Cardiac muscle cell (in vitro differentiated cells and primary cell): ENCODE measurements around the gene PTPRM. TPM values are rescaled to one million over a fixed set of nuclear protein-coding genes. Genes with fewer than 3 reads are reported as not detected.

Source experiments
- DNase-seq, 2 donors: peaks; one replicate each; pipeline versions ENCODE4 v3.0.0 to v3.0.0-alpha.2; 2010 to 2017; ENCODE audit warnings: low read depth in 1 of 2, low spot score in 1 of 2
- H3K27ac ChIP-seq: fragments of 200-600 bp; sonication (generic); 2 replicates; pipeline ENCODE4 v1.5.1; 2016
- H3K27me3 ChIP-seq: fragments of 200-600 bp; sonication (generic); 2 replicates; pipeline ENCODE4 v1.6.0; 2016; ENCODE audit warnings: control low read depth
- H3K36me3 ChIP-seq: fragments of 200-600 bp; sonication (generic); 2 replicates; pipeline ENCODE4 v1.5.1; 2016; ENCODE audit warnings: control low read depth
- H3K4me1 ChIP-seq: fragments of 200-600 bp; sonication (generic); 2 replicates; pipeline ENCODE4 v1.8.1; 2017; ENCODE audit warnings: low read depth, mild to moderate bottlenecking, mixed run types
- H3K4me3 ChIP-seq: fragments of 200-600 bp; sonication (generic); 2 replicates; pipeline ENCODE4 v1.5.1; 2016; ENCODE audit warnings: mild to moderate bottlenecking
- H3K9me3 ChIP-seq: fragments of 200-600 bp; sonication (generic); 2 replicates; pipeline ENCODE4 v1.5.1; 2017; ENCODE audit warnings: low read depth, mild to moderate bottlenecking, control low read depth
- polyA plus RNA-seq: library from polyadenylated mRNA; unstranded; fragments of >200 nt; fragmentation: Nextera tagmentation; extraction: Ambion mirVana; gene quantifications from 2 replicates; pipeline ENCODE4 v1.2.1, GENCODE V29; 2016
- total RNA-seq: library from RNA; depleted of rRNA; stranded (reverse); fragments of >200 nt; gene quantifications from 2 replicates; pipeline ENCODE4 v1.2.3, GENCODE V29; 2016
- TF ChIP-seq, protein P1 (sequence below): IDR thresholded peaks from 2 replicates; pipeline ENCODE4 v1.5.1; 2012; ENCODE audit warnings: low read depth, mild to moderate bottlenecking, low read length

PTPRM gene
- total and polyA plus RNA-seq, 2 experiments from 2014 or later = 26.5 to 48.8 TPM

DNA sequence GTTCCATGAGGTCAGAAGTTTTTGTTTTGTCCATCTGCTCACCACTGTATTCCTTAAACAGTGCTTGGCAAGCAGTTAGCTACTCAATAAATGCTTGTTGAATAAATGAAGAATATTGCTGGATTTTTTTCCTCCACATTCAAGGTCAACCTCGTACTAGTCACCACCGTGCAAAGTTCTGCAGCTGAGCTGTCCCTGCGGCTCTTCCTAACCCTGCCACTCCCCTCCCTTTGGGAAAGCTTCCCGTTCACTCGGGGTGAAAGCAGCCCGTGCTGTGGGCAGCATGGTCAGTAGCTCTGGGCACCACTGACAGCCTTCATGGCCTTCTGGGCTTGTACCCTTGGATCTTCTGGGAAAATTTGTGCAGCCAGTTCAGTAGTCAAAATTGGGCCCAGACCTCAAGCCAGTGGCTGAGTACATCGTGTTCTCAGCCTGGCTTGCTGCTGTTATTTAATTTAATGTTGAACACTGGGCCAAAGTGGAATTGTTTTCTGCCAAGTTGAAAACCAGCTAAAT lies 572.8 kb downstream of the PTPRM start:
- H3K4me1 ChIP-seq = no peaks in the 10 kb centered on the region
- no peaks in the 10 kb centered on the region for H3K27me3 ChIP-seq
- peak in 1 of 2 donors; percentile 9 for DNase-seq
- H3K36me3 ChIP-seq = no peaks in the 10 kb centered on the region
- no peak overlapping the region for H3K4me3 ChIP-seq
- H3K27ac ChIP-seq = no peak overlapping the region
- TF ChIP-seq, protein P1, sequence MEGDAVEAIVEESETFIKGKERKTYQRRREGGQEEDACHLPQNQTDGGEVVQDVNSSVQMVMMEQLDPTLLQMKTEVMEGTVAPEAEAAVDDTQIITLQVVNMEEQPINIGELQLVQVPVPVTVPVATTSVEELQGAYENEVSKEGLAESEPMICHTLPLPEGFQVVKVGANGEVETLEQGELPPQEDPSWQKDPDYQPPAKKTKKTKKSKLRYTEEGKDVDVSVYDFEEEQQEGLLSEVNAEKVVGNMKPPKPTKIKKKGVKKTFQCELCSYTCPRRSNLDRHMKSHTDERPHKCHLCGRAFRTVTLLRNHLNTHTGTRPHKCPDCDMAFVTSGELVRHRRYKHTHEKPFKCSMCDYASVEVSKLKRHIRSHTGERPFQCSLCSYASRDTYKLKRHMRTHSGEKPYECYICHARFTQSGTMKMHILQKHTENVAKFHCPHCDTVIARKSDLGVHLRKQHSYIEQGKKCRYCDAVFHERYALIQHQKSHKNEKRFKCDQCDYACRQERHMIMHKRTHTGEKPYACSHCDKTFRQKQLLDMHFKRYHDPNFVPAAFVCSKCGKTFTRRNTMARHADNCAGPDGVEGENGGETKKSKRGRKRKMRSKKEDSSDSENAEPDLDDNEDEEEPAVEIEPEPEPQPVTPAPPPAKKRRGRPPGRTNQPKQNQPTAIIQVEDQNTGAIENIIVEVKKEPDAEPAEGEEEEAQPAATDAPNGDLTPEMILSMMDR = no peak
- H3K9me3 ChIP-seq = no peaks in the 10 kb centered on the region

DNA sequence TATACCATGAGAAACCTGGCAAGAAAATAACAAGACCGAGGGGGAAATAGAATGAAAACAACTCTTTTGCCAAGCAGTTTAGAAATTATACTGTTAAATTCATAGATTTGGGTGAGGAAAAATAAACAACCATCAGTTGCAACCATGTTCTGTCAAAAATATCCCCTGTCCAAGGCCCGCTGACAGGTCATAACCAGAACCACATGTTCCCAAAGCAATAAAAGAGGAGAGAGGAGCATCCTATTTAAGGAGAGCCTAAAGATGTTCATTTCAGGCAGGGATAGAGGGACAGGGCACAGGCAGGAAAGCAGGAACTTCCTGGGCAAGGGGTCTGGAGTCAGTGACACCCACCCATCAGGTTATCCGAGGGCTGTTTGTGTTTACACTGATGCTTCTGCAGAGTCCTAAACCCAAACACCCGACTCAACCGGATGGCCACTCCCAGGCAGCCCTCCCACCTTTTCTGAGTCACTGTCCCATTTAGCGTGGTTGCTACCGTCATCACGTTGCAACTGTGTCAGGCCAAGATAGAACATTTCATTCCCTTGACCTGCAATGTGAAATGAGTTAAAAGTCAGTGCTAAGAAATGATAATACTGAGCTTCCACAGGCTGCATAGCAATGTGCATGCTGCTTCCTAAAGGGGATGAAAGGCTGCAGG lies 573.9 kb downstream of the PTPRM start:
- Histone ChIP-seq H3K36me3 (no peaks in the 10 kb centered on the region), H3K9me3 (no peaks in the 10 kb centered on the region), H3K4me1 (no peaks in the 10 kb centered on the region), H3K4me3 (no peak overlapping the region), H3K27me3 (no peaks in the 10 kb centered on the region), H3K27ac (no peak overlapping the region)
- TF ChIP-seq, protein P1 = no peak
- DNase-seq = peak in 1 of 2 donors; percentile 72

DNA sequence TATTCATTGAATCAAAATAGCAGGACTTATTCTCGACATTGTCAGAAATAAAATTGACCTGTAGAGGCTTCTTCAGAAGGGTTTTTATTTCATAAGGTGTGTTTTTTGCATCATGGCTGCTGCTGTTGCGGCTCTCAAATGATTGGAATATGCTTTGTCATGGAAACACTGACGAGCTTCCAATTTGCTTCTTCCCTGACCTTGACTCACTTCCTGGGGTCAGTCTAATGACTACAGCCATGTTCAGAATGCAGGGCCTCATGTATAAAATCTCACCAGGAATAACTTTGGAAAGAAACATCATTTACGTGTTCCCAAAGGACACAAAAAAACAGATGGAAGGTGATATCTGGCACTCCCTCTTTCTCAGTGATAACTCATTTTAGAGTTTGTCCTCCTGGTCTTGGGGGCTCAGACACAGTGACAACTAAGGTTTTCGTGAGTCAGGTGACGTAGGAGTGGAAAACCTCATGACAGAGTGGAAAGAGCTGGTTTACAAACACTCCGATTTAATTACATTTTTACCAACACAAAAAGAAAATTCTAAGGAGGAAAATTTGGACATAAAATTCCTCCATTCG lies 575.1 kb downstream of the PTPRM start:
- no peaks in the 10 kb centered on the region for H3K9me3 ChIP-seq
- no peaks in the 10 kb centered on the region for H3K36me3 ChIP-seq
- no peaks in the 10 kb centered on the region for H3K4me1 ChIP-seq
- no peak overlapping the region for H3K4me3 ChIP-seq
- H3K27me3 ChIP-seq = no peaks in the 10 kb centered on the region
- no peak overlapping the region for H3K27ac ChIP-seq
- DNase-seq = peak in 1 of 2 donors; percentile 69
- TF ChIP-seq, protein P1 = no peak

DNA sequence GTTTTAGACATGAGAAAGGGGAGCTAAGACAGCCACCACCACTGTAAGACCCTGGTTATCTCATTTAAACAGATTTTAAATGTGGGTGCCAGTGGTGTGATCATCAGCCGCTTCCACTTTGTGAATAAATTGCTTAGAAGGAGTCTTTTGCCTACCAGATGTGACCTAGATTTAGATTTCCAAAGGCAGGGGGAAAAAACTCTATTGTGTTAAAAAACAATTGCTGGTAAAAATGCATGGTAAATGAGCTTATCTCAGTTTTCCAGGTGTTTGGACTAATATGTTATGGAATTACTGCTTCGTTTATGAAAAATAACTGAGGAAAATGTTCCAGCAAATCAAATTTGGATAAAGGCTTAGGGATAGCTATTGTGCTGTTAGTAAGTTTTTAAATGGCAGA lies 575.8 kb downstream of the PTPRM start:
- no peak overlapping the region for H3K27ac ChIP-seq
- TF ChIP-seq, protein P1 = no peak
- H3K36me3 ChIP-seq = no peaks in the 10 kb centered on the region
- H3K4me1 ChIP-seq = no peaks in the 10 kb centered on the region
- H3K27me3 ChIP-seq = no peaks in the 10 kb centered on the region
- no peak for DNase-seq
- H3K9me3 ChIP-seq = no peaks in the 10 kb centered on the region
- no peak overlapping the region for H3K4me3 ChIP-seq

DNA sequence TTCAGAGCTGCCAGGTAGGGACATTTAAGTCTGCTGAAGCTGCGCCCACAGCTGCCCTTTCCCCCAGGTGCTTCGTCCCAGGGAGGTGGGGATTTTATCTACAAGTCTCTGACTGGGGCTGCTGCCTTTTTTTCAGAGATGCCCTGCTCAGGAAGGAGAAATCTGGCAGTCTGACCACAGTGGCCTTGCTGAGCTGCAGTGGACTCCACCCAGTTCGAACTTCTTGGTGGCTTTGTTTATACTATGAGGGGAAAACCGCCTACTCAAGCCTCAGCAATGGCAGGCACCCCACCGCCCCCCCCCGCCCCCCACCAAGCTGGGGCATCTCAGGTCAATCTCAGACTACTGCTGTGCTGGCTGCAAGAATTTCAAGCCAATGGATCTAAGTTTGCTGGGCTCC lies 584.1 kb downstream of the PTPRM start:
- TF ChIP-seq, protein P1 = no peak

More for the DNA sequence above, 584.1 kb downstream of the PTPRM start:
- Histone ChIP-seq H3K4me3 (no peak overlapping the region), H3K27ac (no peak overlapping the region), H3K36me3 (no peaks in the 10 kb centered on the region), H3K4me1 (peaks cover 22% of the 10 kb centered on the region), H3K9me3 (no peaks in the 10 kb centered on the region), H3K27me3 (no peaks in the 10 kb centered on the region)
- no peak for DNase-seq
